Effector memory CD4-positive, alpha-beta T cell (primary cell): ENCODE measurements around the gene HSPB9.
"Not testable (repeated sequence)": the region's sequence is repeated elsewhere in the genome, so short reads cannot be mapped to it uniquely, and the experiment has no call there.

ENCODE experiments used
- DNase-seq, 3 donors: peaks; one replicate each; pipeline ENCODE4 v3.0.0-alpha.2; 2020
- H3K27ac ChIP-seq: 2 replicates; pipeline ENCODE4 v1.7.0; 2013; ENCODE audit warnings: mild to moderate bottlenecking, low read length, moderate library complexity; ENCODE audit not compliant: insufficient read depth, poor library complexity, severe bottlenecking
- H3K27me3 ChIP-seq: replicated peaks from 2 replicates; pipeline ENCODE4 v1.7.0; 2013; ENCODE audit warnings: mild to moderate bottlenecking, low read length; ENCODE audit not compliant: insufficient read depth, control insufficient read depth, poor library complexity, severe bottlenecking
- H3K36me3 ChIP-seq: 2 replicates; pipeline ENCODE4 v1.7.0; 2013; ENCODE audit warnings: mild to moderate bottlenecking, low read length, moderate library complexity; ENCODE audit not compliant: control insufficient read depth, insufficient read depth
- H3K4me1 ChIP-seq: 2 replicates; pipeline ENCODE4 v1.7.0; 2013; ENCODE audit warnings: low read length, mild to moderate bottlenecking; ENCODE audit not compliant: control insufficient read depth, insufficient read depth, poor library complexity, severe bottlenecking
- H3K4me3 ChIP-seq: 2 replicates; pipeline ENCODE4 v1.7.0; 2013; ENCODE audit warnings: low read length, low read depth, mild to moderate bottlenecking; ENCODE audit not compliant: insufficient read depth, poor library complexity, severe bottlenecking
- H3K9me3 ChIP-seq: 2 replicates; pipeline ENCODE4 v1.7.0; 2013; ENCODE audit warnings: mild to moderate bottlenecking, low read length, moderate library complexity; ENCODE audit not compliant: control insufficient read depth

The HSPB9 gene

DNA sequence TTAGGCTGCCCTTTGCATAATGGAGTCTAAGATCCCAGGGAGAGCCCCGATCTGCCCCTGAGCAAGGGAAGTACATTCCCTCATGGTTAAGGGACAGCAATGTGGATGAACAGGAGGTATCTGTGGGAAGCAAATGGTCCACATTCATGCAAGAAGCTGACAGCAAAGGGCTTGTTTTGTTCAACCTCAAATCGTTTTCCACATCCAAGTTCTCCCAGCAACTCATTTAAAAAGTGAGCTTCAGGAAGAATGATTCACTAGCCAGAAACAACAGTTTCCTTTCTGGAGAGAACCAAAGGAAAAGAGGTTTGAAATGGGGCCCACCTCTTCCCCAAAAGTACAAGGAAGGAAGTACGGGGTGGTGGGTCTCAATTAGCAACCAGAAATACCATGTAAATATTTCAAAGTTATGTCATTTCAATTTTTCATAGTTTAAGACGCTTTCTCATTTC lies 9.4 kb downstream of the HSPB9 start:
- peaks cover 9% of the 10 kb centered on the region for H3K4me1 ChIP-seq
- H3K4me3 ChIP-seq = no peak overlapping the region
- no peak for DNase-seq

DNA sequence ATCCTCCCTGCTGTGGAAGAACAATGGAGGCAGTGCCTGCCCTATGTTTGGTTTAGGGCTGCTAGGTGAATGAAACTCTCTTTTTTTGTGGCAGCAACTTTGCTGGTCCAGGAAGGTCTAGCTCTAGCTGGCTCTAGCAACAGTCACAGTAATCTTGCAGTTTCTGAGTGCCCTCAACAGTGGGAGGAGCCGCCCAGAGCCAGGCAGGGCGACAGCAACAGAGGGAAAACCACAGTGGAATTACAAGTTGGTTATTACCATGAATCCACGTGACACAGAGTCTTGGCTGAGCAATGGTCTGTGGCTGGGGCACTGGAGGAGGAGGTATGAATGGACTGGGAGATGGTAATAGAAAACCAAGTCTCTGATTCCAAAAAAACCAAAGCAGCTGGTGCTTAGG lies 10.3 kb downstream of the HSPB9 start:
- no peaks in the 10 kb centered on the region for H3K9me3 ChIP-seq
- H3K27me3 ChIP-seq = no peaks in the 10 kb centered on the region
- no peak for DNase-seq
- peaks cover 44% of the 10 kb centered on the region for H3K36me3 ChIP-seq
- no peak overlapping the region for H3K4me3 ChIP-seq
- peaks cover 9% of the 10 kb centered on the region for H3K4me1 ChIP-seq
- H3K27ac ChIP-seq = no peak overlapping the region

More for the DNA sequence above, 9.4 kb downstream of the HSPB9 start:
- Histone ChIP-seq H3K27me3 (no peaks in the 10 kb centered on the region), H3K9me3 (no peaks in the 10 kb centered on the region), H3K36me3 (peaks cover 53% of the 10 kb centered on the region), H3K27ac (no peak overlapping the region)

DNA sequence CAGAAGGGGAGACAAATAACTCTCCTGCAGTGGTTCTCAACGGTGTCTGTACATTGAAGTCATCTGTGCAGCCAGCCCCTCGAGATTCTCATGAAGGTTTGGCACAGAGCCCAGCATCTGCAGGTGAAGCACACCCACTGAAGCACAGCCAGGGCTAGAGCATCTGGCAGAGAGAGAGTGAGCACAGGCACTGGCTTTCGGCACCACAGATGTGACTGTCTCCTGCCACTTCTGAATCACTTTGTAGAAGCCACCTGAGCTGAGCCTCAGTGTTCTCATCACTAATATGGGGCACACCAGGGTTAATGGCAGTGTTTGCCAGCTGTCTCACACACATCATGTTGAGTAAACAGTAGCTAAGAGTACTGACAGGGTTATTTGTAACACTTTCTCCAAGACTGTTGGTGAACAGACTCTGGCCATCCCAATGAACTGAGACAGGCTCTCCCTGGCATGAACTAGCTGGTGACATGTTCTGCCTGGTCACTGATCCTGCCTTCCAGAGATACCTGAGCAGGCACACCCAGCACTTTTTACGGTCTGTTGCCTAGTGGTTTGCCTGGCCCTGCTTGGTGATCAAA lies 10.9 kb downstream of the HSPB9 start:
- Histone ChIP-seq H3K4me3 (no peak overlapping the region), H3K27me3 (no peaks in the 10 kb centered on the region), H3K4me1 (peaks cover 9% of the 10 kb centered on the region), H3K36me3 (peaks cover 37% of the 10 kb centered on the region), H3K9me3 (no peaks in the 10 kb centered on the region), H3K27ac (no peak overlapping the region)
- no peak for DNase-seq

DNA sequence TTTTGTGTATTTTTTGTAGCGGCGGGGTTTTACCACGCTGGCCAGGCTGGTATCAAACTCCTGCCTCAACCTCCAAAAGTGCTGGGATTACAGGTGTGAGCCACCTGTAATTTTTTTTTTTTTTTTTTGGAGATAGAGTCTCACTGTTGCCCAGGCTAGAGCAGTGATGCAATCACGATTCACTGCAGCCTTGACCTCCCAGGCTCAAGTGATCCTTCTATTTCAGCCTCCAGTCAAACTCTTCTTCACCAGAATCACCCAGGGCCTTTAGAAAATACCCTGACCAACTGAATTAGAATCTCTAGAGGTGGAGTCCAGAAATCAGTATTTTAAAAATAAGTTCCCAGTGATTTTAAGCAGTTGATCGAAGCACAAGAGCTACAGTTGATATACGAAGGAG lies 12.5 kb downstream of the HSPB9 start:
- H3K27me3 ChIP-seq = no peaks in the 10 kb centered on the region
- no peak overlapping the region for H3K27ac ChIP-seq
- no peak overlapping the region for H3K4me3 ChIP-seq
- no peak for DNase-seq
- no peaks in the 10 kb centered on the region for H3K9me3 ChIP-seq
- peaks cover 21% of the 10 kb centered on the region for H3K36me3 ChIP-seq
- H3K4me1 ChIP-seq = peaks cover 9% of the 10 kb centered on the region

DNA sequence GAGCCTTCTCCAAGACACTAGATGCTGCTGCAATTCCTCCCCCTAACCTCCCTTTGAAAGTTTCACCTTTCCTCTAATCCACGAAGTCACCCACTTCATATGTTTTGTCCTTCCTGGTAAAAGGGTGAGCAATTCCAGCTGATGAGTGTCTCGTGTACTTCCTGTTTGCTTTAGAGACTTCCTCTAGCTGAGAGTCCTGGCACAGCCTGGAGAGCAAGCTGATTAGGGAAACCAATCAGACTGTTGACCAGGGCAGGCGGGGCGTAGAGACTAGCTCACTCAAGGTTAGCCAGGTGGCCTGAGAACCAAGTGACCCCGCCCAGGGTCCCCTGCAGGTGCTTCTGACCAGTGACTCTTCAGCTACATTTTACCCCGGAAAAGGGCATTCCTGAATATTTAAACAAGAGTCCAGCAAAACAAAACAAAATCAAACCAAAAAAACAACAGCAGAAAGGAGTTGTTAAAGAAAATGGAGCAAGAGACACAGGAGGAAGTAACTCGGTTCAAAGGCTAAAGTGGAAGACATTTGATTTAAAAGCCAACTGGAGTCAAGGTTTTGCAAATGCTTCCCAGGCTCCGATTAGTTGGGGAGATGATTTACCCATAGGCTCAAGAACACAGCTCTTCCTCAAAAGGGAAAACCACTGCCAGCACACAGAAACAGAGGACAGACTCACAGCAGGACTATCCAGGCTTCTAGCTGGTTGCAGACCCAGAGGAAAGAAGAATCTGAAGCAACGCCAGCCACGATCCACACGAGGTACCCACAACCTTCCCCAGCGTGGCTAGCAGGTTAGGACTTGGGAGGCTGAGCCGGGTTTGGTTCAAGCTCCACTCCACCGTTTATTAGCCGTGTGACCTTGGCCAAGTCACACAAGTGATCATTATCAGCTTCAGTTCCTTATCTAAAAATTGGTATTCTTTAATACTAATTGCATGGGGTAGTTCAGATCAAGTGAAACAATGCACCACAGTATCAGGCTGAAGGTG lies 13.4 kb downstream of the HSPB9 start:
- H3K27me3 ChIP-seq = no peaks in the 10 kb centered on the region
- no peak overlapping the region for H3K27ac ChIP-seq
- H3K4me1 ChIP-seq = peaks cover 9% of the 10 kb centered on the region
- peaks cover 13% of the 10 kb centered on the region for H3K36me3 ChIP-seq
- no peak for DNase-seq
- H3K9me3 ChIP-seq = no peaks in the 10 kb centered on the region
- no peak overlapping the region for H3K4me3 ChIP-seq

DNA sequence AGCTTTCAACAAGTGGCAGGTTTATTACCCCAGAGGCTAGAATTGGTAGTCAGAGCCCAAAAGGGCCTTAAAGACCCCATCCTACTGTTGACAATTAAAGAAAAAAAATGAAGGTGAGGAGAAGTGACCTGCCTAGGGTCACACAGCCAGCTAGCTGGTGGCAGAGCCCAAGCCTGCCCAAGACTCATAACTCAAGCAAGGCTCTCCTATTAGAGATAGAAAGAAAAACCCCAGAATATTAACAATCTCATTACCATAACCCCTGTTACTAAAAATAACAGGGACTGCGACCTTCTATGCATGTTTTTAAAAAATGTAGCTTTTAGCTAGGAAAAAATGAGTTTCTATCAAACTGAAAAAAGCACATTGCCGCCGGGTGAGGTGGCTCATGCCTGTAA lies 14.0 kb downstream of the HSPB9 start:
- Histone ChIP-seq H3K4me3 (no peak overlapping the region), H3K36me3 (peaks cover 17% of the 10 kb centered on the region), H3K27ac (no peak overlapping the region), H3K4me1 (peaks cover 9% of the 10 kb centered on the region), H3K9me3 (no peaks in the 10 kb centered on the region), H3K27me3 (no peaks in the 10 kb centered on the region)
- no peak for DNase-seq

DNA sequence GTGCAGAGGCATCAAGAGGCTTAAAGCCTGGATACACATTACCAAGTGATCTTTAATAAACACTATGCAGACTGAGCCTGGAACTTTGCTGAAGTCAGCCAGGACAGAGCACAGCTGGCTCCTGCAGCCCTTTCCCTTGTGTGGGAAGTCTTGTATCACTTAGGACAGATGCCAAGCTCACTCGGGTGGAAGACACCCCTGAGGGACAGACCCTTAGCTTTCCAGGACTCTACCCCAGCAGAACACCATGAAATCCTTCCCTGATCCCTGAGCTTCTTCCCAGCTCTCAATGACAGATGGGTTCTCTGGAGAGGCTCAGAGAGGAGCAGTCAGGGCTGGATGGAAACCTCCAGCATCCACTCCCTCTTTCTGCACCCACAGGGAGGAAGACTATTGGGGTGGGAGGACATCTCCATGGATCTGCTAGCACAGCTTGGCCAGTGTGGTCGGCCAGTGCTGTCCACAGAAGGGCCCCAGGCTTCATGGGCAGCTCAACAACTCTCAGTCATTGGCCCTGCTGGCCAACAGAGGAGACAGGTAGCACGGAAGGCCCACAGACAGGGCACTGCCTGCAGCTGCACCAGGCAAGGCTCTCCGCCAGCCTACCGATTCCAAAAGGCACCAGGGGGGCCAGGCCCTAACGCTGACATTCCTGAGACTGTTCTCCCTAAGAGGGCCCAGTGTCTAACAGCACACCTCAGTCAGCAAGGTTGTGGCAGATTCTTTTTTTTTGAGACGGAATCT lies 16.3 kb downstream of the HSPB9 start:
- DNase-seq = no peak
- H3K27me3 ChIP-seq = no peaks in the 10 kb centered on the region
- H3K4me1 ChIP-seq = peaks cover 1% of the 10 kb centered on the region
- H3K36me3 ChIP-seq = peaks cover 27% of the 10 kb centered on the region
- H3K9me3 ChIP-seq = no peaks in the 10 kb centered on the region
- no peak overlapping the region for H3K27ac ChIP-seq
- H3K4me3 ChIP-seq = no peak overlapping the region

DNA sequence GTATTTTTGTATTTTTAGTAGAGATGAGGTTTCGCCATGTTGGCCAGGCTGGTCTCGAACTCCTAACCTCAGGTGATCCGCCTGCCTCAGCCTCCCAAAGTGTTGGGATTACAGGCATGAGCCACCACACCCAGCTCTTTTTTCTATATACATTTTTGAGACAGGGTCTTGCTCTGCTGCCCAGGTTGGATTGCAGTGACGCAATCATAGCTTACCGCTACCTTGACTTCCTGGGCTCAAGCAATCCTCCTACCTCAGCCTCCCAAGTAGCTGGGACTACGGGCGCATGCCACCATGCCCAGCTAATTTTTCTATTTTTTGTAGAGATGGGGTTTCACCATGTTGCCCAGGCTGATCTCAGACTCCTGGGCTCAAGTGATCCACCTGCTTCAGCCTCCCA lies 18.1 kb downstream of the HSPB9 start:
- H3K36me3 ChIP-seq = peaks cover 28% of the 10 kb centered on the region
- H3K27me3 ChIP-seq, H3K27ac ChIP-seq, H3K9me3 ChIP-seq, H3K4me3 ChIP-seq, DNase-seq, H3K4me1 ChIP-seq: not testable (repeated sequence)

DNA sequence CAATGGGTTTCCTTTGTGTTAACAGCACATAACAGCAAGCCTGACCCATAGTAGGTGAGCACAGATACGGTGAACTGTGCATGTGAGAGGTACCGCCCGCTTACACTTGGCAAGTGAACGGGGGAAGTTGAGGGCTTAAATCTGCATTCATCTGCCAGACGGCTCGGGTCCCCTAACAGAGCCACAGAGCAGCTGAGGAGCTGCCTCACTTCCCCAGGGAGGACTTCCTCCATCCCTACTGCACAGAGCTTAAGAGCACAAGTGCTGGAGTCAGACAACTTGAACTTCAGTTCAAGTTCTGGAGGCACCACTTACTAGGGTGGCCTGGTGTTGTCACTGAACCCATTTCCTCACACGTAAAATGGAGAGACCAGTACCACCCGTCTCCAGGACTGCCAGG lies 18.8 kb downstream of the HSPB9 start:
- Histone ChIP-seq H3K9me3 (no peaks in the 10 kb centered on the region), H3K4me3 (no peak overlapping the region), H3K27ac (no peak overlapping the region), H3K4me1 (no peaks in the 10 kb centered on the region), H3K27me3 (no peaks in the 10 kb centered on the region), H3K36me3 (peaks cover 26% of the 10 kb centered on the region)
- no peak for DNase-seq
